Prostate gland (tissue), 2 donors: Measurements from ENCODE around the gene NID1.

Experiments
- CTCF ChIP-seq, 4 experiments: fragments of 200-600 bp in 2 of 4; fragments of 450-650 bp in 2 of 4; sonication (generic) in 2 of 4; IDR thresholded peaks; 1 replicate in 3 of 4; 2 replicates in 1 of 4; pipeline ENCODE4 v1.5.1; 2016 to 2019; ENCODE audit warnings: antibody characterized with exemption in 4 of 4, mild to moderate bottlenecking in 2 of 4, moderate library complexity in 2 of 4
- POLR2A ChIP-seq: fragments of 450-650 bp; IDR thresholded peaks from one replicate; pipeline ENCODE4 v1.6.1; 2016; ENCODE audit warnings: antibody characterized with exemption, mild to moderate bottlenecking
- POLR2AphosphoS5 ChIP-seq: sonication (generic); formaldehyde crosslinking; IDR thresholded peaks from one replicate; pipeline ENCODE4 v1.6.1; 2017; ENCODE audit warnings: antibody characterized with exemption

GRCh38 chr1:235951661-235952060 lies 113.2 kb downstream of the NID1 start:
- TF ChIP-seq CTCF (IDR thresholded peaks at IDR 0.05) = no peak
- TF ChIP-seq POLR2AphosphoS5 = no peak
- no peak for TF ChIP-seq POLR2A
